ENCODE results near the gene TTLL6. TPM values are rescaled to one million over a fixed set of nuclear protein-coding genes. Genes with fewer than 3 reads are reported as not detected.

The TTLL6 gene
- total and polyA plus RNA-seq, 9 of the 15 experiments (the other 6 are each of a cell fraction or from before 2014, with no cell fraction given): 0.05 TPM; not detected in 8

- TF ChIP-seq RBM34 (IDR thresholded peaks at IDR 0.05; ENCODE audit: borderline replicate concordance, insufficient read depth, low read length) (no peak), TFAP4 (CRISPR knock-in tag; IDR thresholded peaks at IDR 0.05; ENCODE audit: borderline replicate concordance) (no peak), ZBTB8A (IDR thresholded peaks at IDR 0.05; ENCODE audit: partially characterized antibody) (no peak)
These were observed 65.9 kb downstream of the TTLL6 start (continued) for GRCh38 chr17:48751172-48751571.

- H3K27ac ChIP-seq (ENCODE audit: extremely low read depth, low read depth, low read length): no peak overlapping the region
- peaks cover 82 to 89% of the 10 kb centered on the region in 2 experiments for H3K27me3 ChIP-seq (ENCODE audit: control insufficient read depth in 2 of 2, insufficient read depth in 2 of 2, low read length in 2 of 2)
- H3K4me2 ChIP-seq (ENCODE audit: insufficient read depth, low read length): no peak overlapping the region
- H3K79me2 ChIP-seq (ENCODE audit: control insufficient read depth, insufficient read depth, low read length): no peaks in the 10 kb centered on the region
- WGBS (ENCODE audit: insufficient coverage, low coverage, missing lambda C conversion rate): 2% methylated on average over 32 of the region's 32 CpGs
- H3K4me3 ChIP-seq: no peak overlapping the region
- POLR2A ChIA-PET: interaction anchor here (0.5 to 1.8 kb wide), 4 partner anchors 11 to 1028 kb away, joined by 3 to 10 read pairs (median 4); partner anchors contain the start of gene HOXB13
- peaks cover 0 to 16% of the 10 kb centered on the region in 2 experiments; a peak in 1 of 5 replicates for H3K4me1 ChIP-seq (replicated peaks in 1 of 2; ENCODE audit: control insufficient read depth in 2 of 2, insufficient read depth in 2 of 2, low read length in 2 of 2)
- BruUV-seq (replicated peaks): no TSS peak
- FAIRE-seq (no peak), ATAC-seq (peak; percentile 38; the same call in 2 of the 3 replicates), DNase-seq (ENCODE audit: extremely low read depth in 1 of 4, low spot score in 3 of 4) (no peak)
- H4K20me1 ChIP-seq (replicated peaks; ENCODE audit: control insufficient read depth, insufficient read depth, low read length): peaks cover 13% of the 10 kb centered on the region; the same call in 1 of the 2 replicates
- no peak overlapping the region for H3K9ac ChIP-seq (ENCODE audit: insufficient read depth in 1 of 2, low read depth in 2 of 2, low read length in 2 of 2)
- in situ Hi-C loops (cut with MboI): no loop called here
- CTCF ChIA-PET (ENCODE audit: low intra/inter-chr PET ratio): no interaction called here
- no peaks in the 10 kb centered on the region for H3K36me3 ChIP-seq (ENCODE audit: control insufficient read depth, insufficient read depth, low read length)
- H3K9me3 ChIP-seq (replicated peaks; ENCODE audit: control insufficient read depth, insufficient read depth, low read depth, low read length): no peaks in the 10 kb centered on the region
- H2AFZ ChIP-seq (ENCODE audit: low read depth, low read length): no peak overlapping the region
- H3K9me1 ChIP-seq (ENCODE audit: control insufficient read depth, insufficient read depth, low read length): no peaks in the 10 kb centered on the region
- intact Hi-C loops (cut with micrococcal nuclease): no loop called here
- TF ChIP-seq CBX2 (IDR thresholded peaks at IDR 0.05; ENCODE audit: insufficient read depth, low read length, poor library complexity, severe bottlenecking): peak; percentile 10
- peak; percentile 93 for TF ChIP-seq EZH2 (IDR thresholded peaks at IDR 0.05; ENCODE audit: borderline replicate concordance, low read depth, low read length)
- peak; percentile 14 for TF ChIP-seq ZFP36 (IDR thresholded peaks at IDR 0.05; ENCODE audit: low read depth, low read length, partially characterized antibody)
- TF ChIP-seq GABPB1 (CRISPR knock-in tag; IDR thresholded peaks at IDR 0.05): no peak
- peak; percentile 57 to 66 for TF ChIP-seq NRF1 (conservative IDR thresholded peaks at IDR 0.05 in 1 of 2, IDR thresholded peaks at IDR 0.05 in 1 of 2)
These were observed 67.1 kb downstream of the TTLL6 start for GRCh38 chr17:48749621-48750553.
